GM18502 (cell line): ENCODE data around the gene LYPD6B.

Experiments used
- ATAC-seq: cut with Tn5 transposase; IDR thresholded peaks from one replicate; pipeline ENCODE4 v1.9.1; 2021; ENCODE audit warnings: mild to moderate bottlenecking; ENCODE audit not compliant: unreplicated experiment, poor library complexity

LYPD6B gene

GRCh38 chr2:149183187-149183586 is 144.7 kb downstream of the LYPD6B start:
- no peak for ATAC-seq

- ATAC-seq: no peak
These were observed 146.5 kb downstream of the LYPD6B start for GRCh38 chr2:149184991-149185390.

- no peak for ATAC-seq
These were observed 147.5 kb downstream of the LYPD6B start for GRCh38 chr2:149185942-149186490.

GRCh38 chr2:149187057-149187456 is 148.6 kb downstream of the LYPD6B start:
- ATAC-seq: no peak

- no peak for ATAC-seq
These were observed 149.8 kb downstream of the LYPD6B start for GRCh38 chr2:149188291-149188690.

GRCh38 chr2:149189769-149190168 is 151.3 kb downstream of the LYPD6B start:
- no peak for ATAC-seq

GRCh38 chr2:149191915-149192314 is 153.4 kb downstream of the LYPD6B start:
- ATAC-seq: no peak

- ATAC-seq: no peak
These were observed 153.9 kb downstream of the LYPD6B start for GRCh38 chr2:149192427-149192826.

GRCh38 chr2:149200109-149200520 is 161.6 kb downstream of the LYPD6B start:
- no peak for ATAC-seq

GRCh38 chr2:149204686-149205085 is 166.2 kb downstream of the LYPD6B start:
- no peak for ATAC-seq

- ATAC-seq: no peak
These were observed 166.6 kb downstream of the LYPD6B start for GRCh38 chr2:149205143-149205542.

- ATAC-seq: peak; percentile 60
These were observed 175.4 kb downstream of the LYPD6B start for GRCh38 chr2:149213764-149214493.

- no peak for ATAC-seq
These were observed 180.0 kb downstream of the LYPD6B start for GRCh38 chr2:149218497-149218896.

GRCh38 chr2:149219856-149220255 is 181.4 kb downstream of the LYPD6B start:
- ATAC-seq: no peak

GRCh38 chr2:149221002-149221401 is 182.5 kb downstream of the LYPD6B start:
- no peak for ATAC-seq

- ATAC-seq: no peak
These were observed 183.4 kb downstream of the LYPD6B start for GRCh38 chr2:149221898-149222297.

- ATAC-seq: no peak
These were observed 185.1 kb downstream of the LYPD6B start for GRCh38 chr2:149223472-149224095.

- no peak for ATAC-seq
These were observed 186.0 kb downstream of the LYPD6B start for GRCh38 chr2:149224543-149224942.

GRCh38 chr2:149225446-149225845 is 186.9 kb downstream of the LYPD6B start:
- ATAC-seq: no peak

- ATAC-seq: no peak
These were observed 188.3 kb downstream of the LYPD6B start for GRCh38 chr2:149226790-149227189.

GRCh38 chr2:149235816-149236375 is 197.4 kb downstream of the LYPD6B start:
- ATAC-seq: no peak
